GDM1 (cell line): ENCODE measurements around the gene TSPYL6.
"Not testable (repeated sequence)": the region's sequence is repeated elsewhere in the genome, so short reads cannot be mapped to it uniquely, and the experiment has no call there.

Source experiments
- DNase-seq: peaks from one replicate; lab custom pipeline; 2025; lab: John Stamatoyannopoulos, UW

The TSPYL6 gene

GRCh38 chr2:54256091-54256694 lies at the start of gene TSPYL6:
Gene TSPYL6, minus strand, starts transcription at chr2:54256229. Its CDS starts 78 bp downstream, at chr2:54256151.
- no peak for DNase-seq

GRCh38 chr2:54303631-54304030 lies 47.6 kb upstream of the TSPYL6 start:
- no peak for DNase-seq

- no peak for DNase-seq
Measured at GRCh38 chr2:54298514-54298913, 42.5 kb upstream of the TSPYL6 start.

- DNase-seq, result no peak
Measured at GRCh38 chr2:54295911-54296310, 39.9 kb upstream of the TSPYL6 start.

GRCh38 chr2:54294665-54295064 lies 38.6 kb upstream of the TSPYL6 start:
- not testable (repeated sequence) for DNase-seq

- DNase-seq, result no peak
Measured at GRCh38 chr2:54290356-54291025, 34.5 kb upstream of the TSPYL6 start.

GRCh38 chr2:54289917-54290316 lies 33.9 kb upstream of the TSPYL6 start:
- no peak for DNase-seq

- no peak for DNase-seq
Measured at GRCh38 chr2:54287532-54287931, 31.5 kb upstream of the TSPYL6 start.

- no peak for DNase-seq
Measured at GRCh38 chr2:54285451-54285850, 29.4 kb upstream of the TSPYL6 start.

- DNase-seq, result no peak
Measured at GRCh38 chr2:54284826-54285225, 28.8 kb upstream of the TSPYL6 start.

GRCh38 chr2:54279385-54279784 lies 23.4 kb upstream of the TSPYL6 start:
- no peak for DNase-seq

- DNase-seq, result no peak
Measured at GRCh38 chr2:54275541-54275940, 19.5 kb upstream of the TSPYL6 start.

GRCh38 chr2:54274781-54275242 lies 18.8 kb upstream of the TSPYL6 start:
- DNase-seq, result no peak

GRCh38 chr2:54271843-54272627 lies 16.0 kb upstream of the TSPYL6 start:
- DNase-seq, result no peak

- no peak for DNase-seq
Measured at GRCh38 chr2:54271189-54271588, 15.2 kb upstream of the TSPYL6 start.

- no peak for DNase-seq
Measured at GRCh38 chr2:54267577-54267976, 11.5 kb upstream of the TSPYL6 start.

GRCh38 chr2:54265081-54265480 lies 9.1 kb upstream of the TSPYL6 start:
- DNase-seq, result not testable (repeated sequence)

GRCh38 chr2:54262015-54262765 lies 6.2 kb upstream of the TSPYL6 start:
- no peak for DNase-seq

- DNase-seq, result no peak
Measured at GRCh38 chr2:54261537-54261936, 5.5 kb upstream of the TSPYL6 start.

GRCh38 chr2:54260241-54260595 lies 4.2 kb upstream of the TSPYL6 start:
- no peak for DNase-seq

- no peak for DNase-seq
Measured at GRCh38 chr2:54259413-54260240, 3.6 kb upstream of the TSPYL6 start.
